Activated T-helper 1 cell treated with anti-CD3 and anti-CD28 coated beads, Interleukin-12 subunit alpha, Interleukin-12 subunit beta, Interleukin-2, Interleukin-4 antibody, amounts not matched to agents 30 ng/mL and 10 ng/mL and 1 ng/mL, durations not matched to agents 14 hours and 24 hours and 36 hours (primary cell): Measurements from ENCODE around the gene OR1C1. TPM values are rescaled to one million over a fixed set of nuclear protein-coding genes. Genes with fewer than 3 reads are reported as not detected.
"Not testable (repeated sequence)": the region's sequence is repeated elsewhere in the genome, so short reads cannot be mapped to it uniquely, and the experiment has no call there.

Experiments used
- DNase-seq: peaks from one replicate; pipeline ENCODE4 v3.0.0; 2021; ENCODE audit warnings: low spot score
- H3K27ac Mint-ChIP-seq: one replicate; pipeline ENCODE4 v1.8.0; 2021; ENCODE audit warnings: mild to moderate bottlenecking, mixed read lengths
- H3K27me3 Mint-ChIP-seq: one replicate; pipeline ENCODE4 v1.8.0; 2022; ENCODE audit warnings: mild to moderate bottlenecking, moderate library complexity, mixed read lengths; ENCODE audit not compliant: insufficient read depth
- H3K36me3 Mint-ChIP-seq: one replicate; pipeline ENCODE4 v1.8.0; 2021; ENCODE audit warnings: low read depth, mixed read lengths
- H3K4me1 Mint-ChIP-seq: one replicate; pipeline ENCODE4 v1.8.0; 2021; ENCODE audit warnings: low read depth, mixed read lengths
- H3K4me3 Mint-ChIP-seq: one replicate; pipeline ENCODE4 v1.8.0; 2021; ENCODE audit warnings: mild to moderate bottlenecking, moderate library complexity, mixed read lengths
- H3K9me3 Mint-ChIP-seq: one replicate; pipeline ENCODE4 v1.8.0; 2021; ENCODE audit warnings: mixed read lengths
- intact Hi-C: fragments of 100-400 bp; cut with micrococcal nuclease; formaldehyde crosslinking; loops from one replicate; pipeline ENCODE4 v1.15.1; 2024
- total RNA-seq: library from RNA; stranded (reverse); gene quantifications from 2 replicates; pipeline ENCODE4 v1.2.3, GENCODE V29; 2022

OR1C1 gene
- not detected in 2 replicates for total RNA-seq

- intact Hi-C loops, result no loop called here
- no peaks in the 10 kb centered on the region for H3K4me1 Mint-ChIP-seq
- H3K27me3 Mint-ChIP-seq, result no peaks in the 10 kb centered on the region
- no peak within 1 kb of the TSS for H3K4me3 Mint-ChIP-seq
- H3K27ac Mint-ChIP-seq, result no peak within 1 kb of the TSS
- H3K36me3 Mint-ChIP-seq, result no peaks in the 10 kb centered on the region
- no peaks in the 10 kb centered on the region for H3K9me3 Mint-ChIP-seq
- no peak for DNase-seq
These were observed at the start of gene OR1C1 for GRCh38 chr1:247760456-247760855. Gene OR1C1, minus strand, starts transcription at chr1:247760556. Its CDS starts 2,150 bp downstream, at chr1:247758406.

GRCh38 chr1:247797518-247797917 is 37.2 kb upstream of the OR1C1 start:
- H3K9me3 Mint-ChIP-seq, result no peaks in the 10 kb centered on the region
- DNase-seq, result no peak
- no peaks in the 10 kb centered on the region for H3K27me3 Mint-ChIP-seq
- intact Hi-C loops, result no loop called here
- no peaks in the 10 kb centered on the region for H3K4me1 Mint-ChIP-seq
- no peak overlapping the region for H3K27ac Mint-ChIP-seq
- H3K4me3 Mint-ChIP-seq, result no peak overlapping the region
- no peaks in the 10 kb centered on the region for H3K36me3 Mint-ChIP-seq

- intact Hi-C loops, result no loop called here
- no peaks in the 10 kb centered on the region for H3K27me3 Mint-ChIP-seq
- no peak overlapping the region for H3K27ac Mint-ChIP-seq
- no peaks in the 10 kb centered on the region for H3K9me3 Mint-ChIP-seq
- no peak overlapping the region for H3K4me3 Mint-ChIP-seq
- DNase-seq, result no peak
- H3K36me3 Mint-ChIP-seq, result no peaks in the 10 kb centered on the region
- H3K4me1 Mint-ChIP-seq, result no peaks in the 10 kb centered on the region
These were observed 9.2 kb upstream of the OR1C1 start for GRCh38 chr1:247769603-247770002.

GRCh38 chr1:247754311-247754710 is 6.0 kb downstream of the OR1C1 start:
- H3K4me3 Mint-ChIP-seq, H3K27ac Mint-ChIP-seq, H3K4me1 Mint-ChIP-seq, H3K27me3 Mint-ChIP-seq, H3K9me3 Mint-ChIP-seq, DNase-seq, intact Hi-C loops, H3K36me3 Mint-ChIP-seq: not testable (repeated sequence)

- Mint-ChIP-seq H3K27ac (no peak overlapping the region), H3K4me1 (no peaks in the 10 kb centered on the region), H3K27me3 (no peaks in the 10 kb centered on the region), H3K36me3 (no peaks in the 10 kb centered on the region), H3K9me3 (peaks cover 11% of the 10 kb centered on the region), H3K4me3 (no peak overlapping the region)
- DNase-seq, result no peak
- intact Hi-C loops, result no loop called here
These were observed 10.5 kb downstream of the OR1C1 start for GRCh38 chr1:247749870-247750269.

- Mint-ChIP-seq H3K4me1 (no peaks in the 10 kb centered on the region), H3K27ac (no peak within 1 kb of the TSS), H3K4me3 (no peak within 1 kb of the TSS), H3K36me3 (no peaks in the 10 kb centered on the region), H3K9me3 (peaks cover 11% of the 10 kb centered on the region), H3K27me3 (no peaks in the 10 kb centered on the region)
- no peak for DNase-seq
- intact Hi-C loops, result no loop called here
These were observed 12.3 kb downstream of the OR1C1 start, which contains the start of gene OR14A2 for GRCh38 chr1:247748041-247748440. Gene OR14A2, minus strand, starts transcription at chr1:247748141.

- DNase-seq, result no peak
- intact Hi-C loops, result no loop called here
- Mint-ChIP-seq H3K4me1 (no peaks in the 10 kb centered on the region), H3K4me3 (no peak overlapping the region), H3K9me3 (peaks cover 11% of the 10 kb centered on the region), H3K36me3 (no peaks in the 10 kb centered on the region), H3K27ac (no peak overlapping the region), H3K27me3 (no peaks in the 10 kb centered on the region)
These were observed 12.7 kb downstream of the OR1C1 start for GRCh38 chr1:247747616-247748015.

GRCh38 chr1:247746391-247746935 is 13.9 kb downstream of the OR1C1 start:
- intact Hi-C loops, result no loop called here

GRCh38 chr1:247742215-247742760 is 18.1 kb downstream of the OR1C1 start:
- H3K36me3 Mint-ChIP-seq, DNase-seq, intact Hi-C loops, H3K27me3 Mint-ChIP-seq, H3K4me1 Mint-ChIP-seq, H3K9me3 Mint-ChIP-seq, H3K4me3 Mint-ChIP-seq, H3K27ac Mint-ChIP-seq: not testable (repeated sequence)

More at GRCh38 chr1:247746391-247746935, 13.9 kb downstream of the OR1C1 start:
- Mint-ChIP-seq H3K9me3 (peaks cover 11% of the 10 kb centered on the region), H3K4me3 (no peak overlapping the region), H3K27ac (no peak overlapping the region), H3K27me3 (no peaks in the 10 kb centered on the region), H3K36me3 (no peaks in the 10 kb centered on the region), H3K4me1 (no peaks in the 10 kb centered on the region)
- no peak for DNase-seq

GRCh38 chr1:247741756-247742155 is 18.6 kb downstream of the OR1C1 start:
- no peaks in the 10 kb centered on the region for H3K9me3 Mint-ChIP-seq
- H3K4me3 Mint-ChIP-seq, result no peak overlapping the region
- H3K27ac Mint-ChIP-seq, result no peak overlapping the region
- no peaks in the 10 kb centered on the region for H3K4me1 Mint-ChIP-seq
- no peak for DNase-seq
- intact Hi-C loops, result no loop called here
- no peaks in the 10 kb centered on the region for H3K27me3 Mint-ChIP-seq
- H3K36me3 Mint-ChIP-seq, result no peaks in the 10 kb centered on the region

GRCh38 chr1:247740721-247741120 is 19.6 kb downstream of the OR1C1 start:
- no peak overlapping the region for H3K27ac Mint-ChIP-seq

GRCh38 chr1:247738315-247738714 is 22.0 kb downstream of the OR1C1 start, which contains the start of gene OR14K1:
Gene OR14K1, plus strand, starts transcription at chr1:247738615. Its CDS starts 0 bp downstream, at chr1:247738615.
- Mint-ChIP-seq H3K27me3 (no peaks in the 10 kb centered on the region), H3K36me3 (no peaks in the 10 kb centered on the region), H3K4me1 (no peaks in the 10 kb centered on the region), H3K27ac (no peak within 1 kb of the TSS), H3K4me3 (no peak within 1 kb of the TSS), H3K9me3 (no peaks in the 10 kb centered on the region)
- intact Hi-C loops, result no loop called here
- no peak for DNase-seq

More at GRCh38 chr1:247740721-247741120, 19.6 kb downstream of the OR1C1 start:
- Mint-ChIP-seq H3K9me3 (no peaks in the 10 kb centered on the region), H3K4me3 (no peak overlapping the region), H3K27me3 (no peaks in the 10 kb centered on the region), H3K36me3 (no peaks in the 10 kb centered on the region), H3K4me1 (no peaks in the 10 kb centered on the region)
- intact Hi-C loops, result no loop called here
- DNase-seq, result no peak

GRCh38 chr1:247721222-247721621 is 39.1 kb downstream of the OR1C1 start:
- no peaks in the 10 kb centered on the region for H3K27me3 Mint-ChIP-seq
- H3K4me3 Mint-ChIP-seq, result no peak overlapping the region
- intact Hi-C loops, result no loop called here
- H3K27ac Mint-ChIP-seq, result no peak overlapping the region
- H3K4me1 Mint-ChIP-seq, result no peaks in the 10 kb centered on the region
- no peaks in the 10 kb centered on the region for H3K36me3 Mint-ChIP-seq
- DNase-seq, result no peak
- peaks cover 15% of the 10 kb centered on the region for H3K9me3 Mint-ChIP-seq

- no peak for DNase-seq
- intact Hi-C loops, result no loop called here
- H3K36me3 Mint-ChIP-seq, result no peaks in the 10 kb centered on the region
- no peak within 1 kb of the TSS for H3K4me3 Mint-ChIP-seq
- no peak within 1 kb of the TSS for H3K27ac Mint-ChIP-seq
- H3K27me3 Mint-ChIP-seq, result no peaks in the 10 kb centered on the region
- no peaks in the 10 kb centered on the region for H3K4me1 Mint-ChIP-seq
- peaks cover 7% of the 10 kb centered on the region for H3K9me3 Mint-ChIP-seq
These were observed 43.8 kb downstream of the OR1C1 start, which contains the start of gene OR6F1 for GRCh38 chr1:247716546-247716945. Gene OR6F1, minus strand, starts transcription at chr1:247716646. Its CDS starts 3,891 bp downstream, at chr1:247712755.
